ENCODE measurements around the gene CACNG1.

Gene CACNG1

GRCh38 chr17:67054011-67054591 lies 9.7 kb downstream of the CACNG1 start:
- no peaks in the 10 kb centered on the region for H3K36me3 ChIP-seq (ENCODE audit: insufficient read depth, low read length)
- H3K4me3 ChIP-seq (ENCODE audit: low read depth in 1 of 2, low read length in 2 of 2): no peak overlapping the region
- peaks cover 6% of the 10 kb centered on the region for H3K9me3 ChIP-seq (ENCODE audit: insufficient read depth, low read length, severe bottlenecking)
- TF ChIP-seq, protein P1, sequence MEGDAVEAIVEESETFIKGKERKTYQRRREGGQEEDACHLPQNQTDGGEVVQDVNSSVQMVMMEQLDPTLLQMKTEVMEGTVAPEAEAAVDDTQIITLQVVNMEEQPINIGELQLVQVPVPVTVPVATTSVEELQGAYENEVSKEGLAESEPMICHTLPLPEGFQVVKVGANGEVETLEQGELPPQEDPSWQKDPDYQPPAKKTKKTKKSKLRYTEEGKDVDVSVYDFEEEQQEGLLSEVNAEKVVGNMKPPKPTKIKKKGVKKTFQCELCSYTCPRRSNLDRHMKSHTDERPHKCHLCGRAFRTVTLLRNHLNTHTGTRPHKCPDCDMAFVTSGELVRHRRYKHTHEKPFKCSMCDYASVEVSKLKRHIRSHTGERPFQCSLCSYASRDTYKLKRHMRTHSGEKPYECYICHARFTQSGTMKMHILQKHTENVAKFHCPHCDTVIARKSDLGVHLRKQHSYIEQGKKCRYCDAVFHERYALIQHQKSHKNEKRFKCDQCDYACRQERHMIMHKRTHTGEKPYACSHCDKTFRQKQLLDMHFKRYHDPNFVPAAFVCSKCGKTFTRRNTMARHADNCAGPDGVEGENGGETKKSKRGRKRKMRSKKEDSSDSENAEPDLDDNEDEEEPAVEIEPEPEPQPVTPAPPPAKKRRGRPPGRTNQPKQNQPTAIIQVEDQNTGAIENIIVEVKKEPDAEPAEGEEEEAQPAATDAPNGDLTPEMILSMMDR (IDR thresholded peaks at IDR 0.05; ENCODE audit: borderline replicate concordance, extremely low read depth, low read length, poor library complexity, severe bottlenecking): no peak
- no peak for TF ChIP-seq EZH2 (IDR thresholded peaks at IDR 0.05; ENCODE audit: borderline replicate concordance, low read depth, low read length, severe bottlenecking)
- H3K4me2 ChIP-seq (ENCODE audit: insufficient read depth, low read length): no peak overlapping the region
- H3K79me2 ChIP-seq (ENCODE audit: insufficient read depth, low read length): no peaks in the 10 kb centered on the region
- no peak overlapping the region for H3K9ac ChIP-seq (ENCODE audit: low read depth, low read length)
- H3K27ac ChIP-seq (ENCODE audit: low read length): no peak overlapping the region
- H2AFZ ChIP-seq (ENCODE audit: low read depth, low read length): no peak overlapping the region
- DNase-seq (no peak), ATAC-seq (ENCODE audit: insufficient read depth, low read depth) (no peak)
- no peaks in the 10 kb centered on the region for H4K20me1 ChIP-seq (ENCODE audit: insufficient read depth, low read length)
- H3K27me3 ChIP-seq (ENCODE audit: insufficient read depth, low read length, poor library complexity): no peaks in the 10 kb centered on the region
- H3K4me1 ChIP-seq (ENCODE audit: insufficient read depth, low read length): no peaks in the 10 kb centered on the region

GRCh38 chr17:67054608-67055007 lies 10.3 kb downstream of the CACNG1 start:
- TF ChIP-seq EZH2 (IDR thresholded peaks at IDR 0.05; ENCODE audit: borderline replicate concordance, low read depth, low read length, severe bottlenecking): no peak
- TF ChIP-seq, protein P1 (IDR thresholded peaks at IDR 0.05; ENCODE audit: borderline replicate concordance, extremely low read depth, low read length, poor library complexity, severe bottlenecking): no peak
- ATAC-seq (ENCODE audit: insufficient read depth, low read depth) (no peak), DNase-seq (no peak)
- H3K27ac ChIP-seq (ENCODE audit: low read length): no peak overlapping the region
- H2AFZ ChIP-seq (ENCODE audit: low read depth, low read length): no peak overlapping the region
- H3K9me3 ChIP-seq (ENCODE audit: insufficient read depth, low read length, severe bottlenecking): peaks cover 1% of the 10 kb centered on the region
- no peaks in the 10 kb centered on the region for H3K79me2 ChIP-seq (ENCODE audit: insufficient read depth, low read length)
- no peak overlapping the region for H3K4me2 ChIP-seq (ENCODE audit: insufficient read depth, low read length)
- no peaks in the 10 kb centered on the region for H3K36me3 ChIP-seq (ENCODE audit: insufficient read depth, low read length)
- no peak overlapping the region for H3K4me3 ChIP-seq (ENCODE audit: low read depth in 1 of 2, low read length in 2 of 2)
- H3K27me3 ChIP-seq (ENCODE audit: insufficient read depth, low read length, poor library complexity): no peaks in the 10 kb centered on the region
- H3K4me1 ChIP-seq (ENCODE audit: insufficient read depth, low read length): no peaks in the 10 kb centered on the region
- H3K9ac ChIP-seq (ENCODE audit: low read depth, low read length): no peak overlapping the region
- no peaks in the 10 kb centered on the region for H4K20me1 ChIP-seq (ENCODE audit: insufficient read depth, low read length)

DNA sequence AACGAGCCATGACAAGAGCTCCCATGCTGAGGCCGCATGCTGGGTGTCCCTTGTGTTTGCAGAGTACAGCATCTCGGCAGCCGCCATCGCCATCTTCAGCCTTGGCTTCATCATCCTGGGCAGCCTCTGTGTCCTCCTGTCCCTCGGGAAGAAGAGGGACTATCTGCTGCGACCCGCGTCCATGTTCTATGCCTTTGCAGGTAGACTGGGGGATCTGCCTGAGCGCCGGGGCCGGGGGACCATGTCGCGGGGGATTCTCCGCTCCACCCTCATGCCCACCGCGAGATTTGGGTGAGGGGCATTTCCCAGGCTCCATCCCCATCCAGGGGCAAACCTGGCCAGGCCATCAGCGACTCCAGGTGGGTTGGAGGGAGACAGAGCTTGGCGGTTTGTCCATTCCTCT lies 10.7 kb downstream of the CACNG1 start:
- H3K27ac ChIP-seq (ENCODE audit: low read length): no peak overlapping the region
- no peaks in the 10 kb centered on the region for H4K20me1 ChIP-seq (ENCODE audit: insufficient read depth, low read length)
- TF ChIP-seq, protein P1 (IDR thresholded peaks at IDR 0.05; ENCODE audit: borderline replicate concordance, extremely low read depth, low read length, poor library complexity, severe bottlenecking): no peak
- TF ChIP-seq EZH2 (IDR thresholded peaks at IDR 0.05; ENCODE audit: borderline replicate concordance, low read depth, low read length, severe bottlenecking): no peak
- H2AFZ ChIP-seq (ENCODE audit: low read depth, low read length): no peak overlapping the region
- no peak overlapping the region for H3K4me2 ChIP-seq (ENCODE audit: insufficient read depth, low read length)
- H3K4me3 ChIP-seq (ENCODE audit: low read depth in 1 of 2, low read length in 2 of 2): no peak overlapping the region
- DNase-seq (no peak), ATAC-seq (ENCODE audit: insufficient read depth, low read depth) (no peak)
- H3K27me3 ChIP-seq (ENCODE audit: insufficient read depth, low read length, poor library complexity): no peaks in the 10 kb centered on the region
- no peaks in the 10 kb centered on the region for H3K36me3 ChIP-seq (ENCODE audit: insufficient read depth, low read length)
- no peaks in the 10 kb centered on the region for H3K79me2 ChIP-seq (ENCODE audit: insufficient read depth, low read length)
- H3K4me1 ChIP-seq (ENCODE audit: insufficient read depth, low read length): no peaks in the 10 kb centered on the region
- no peak overlapping the region for H3K9ac ChIP-seq (ENCODE audit: low read depth, low read length)
- no peaks in the 10 kb centered on the region for H3K9me3 ChIP-seq (ENCODE audit: insufficient read depth, low read length, severe bottlenecking)
